Regular cardiac myocyte (primary cell): Measurements from ENCODE around the gene CRIM1. TPM values are rescaled to one million over a fixed set of nuclear protein-coding genes. Genes with fewer than 3 reads are reported as not detected.

Experiments used
- total RNA-seq: library from RNA; depleted of rRNA; stranded (reverse); fragments of >200 nt; gene quantifications from 2 replicates; pipeline ENCODE4 v1.2.3, GENCODE V29; 2014

Gene CRIM1
- 486 and 660 TPM in 2 replicates for total RNA-seq

GRCh38 chr2:36355151-36355889 is at the start of gene CRIM1:
CRIM1 (plus strand) TSS chr2:36355778; CDS start chr2:36356293, 515 bp downstream.

GRCh38 chr2:36597532-36598377 is 242.2 kb downstream of the CRIM1 start, which contains the start of gene FEZ2:
FEZ2 (minus strand) TSS chr2:36598168; CDS start chr2:36598142, 26 bp downstream.

Other genes starting within 250 kb of the CRIM1 start
- 84.3 and 85.9 TPM in 2 replicates for gene FEZ2, start 242.4 kb downstream of the CRIM1 start, total RNA-seq